Stimulated activated CD4-positive, alpha-beta T cell treated with anti-CD3 and anti-CD28 coated beads, Interleukin-15, amount 100 ng/mL, for 48 hours (primary cell): ENCODE measurements around the gene SPTSSA.
"Not testable (repeated sequence)": the region's sequence is repeated elsewhere in the genome, so short reads cannot be mapped to it uniquely, and the experiment has no call there.

ENCODE experiments used
- DNase-seq, 2 donors: peaks; one replicate each; pipeline ENCODE4 v3.0.0-alpha.2; 2020; ENCODE audit warnings: low read depth in 2 of 2

SPTSSA gene

DNA sequence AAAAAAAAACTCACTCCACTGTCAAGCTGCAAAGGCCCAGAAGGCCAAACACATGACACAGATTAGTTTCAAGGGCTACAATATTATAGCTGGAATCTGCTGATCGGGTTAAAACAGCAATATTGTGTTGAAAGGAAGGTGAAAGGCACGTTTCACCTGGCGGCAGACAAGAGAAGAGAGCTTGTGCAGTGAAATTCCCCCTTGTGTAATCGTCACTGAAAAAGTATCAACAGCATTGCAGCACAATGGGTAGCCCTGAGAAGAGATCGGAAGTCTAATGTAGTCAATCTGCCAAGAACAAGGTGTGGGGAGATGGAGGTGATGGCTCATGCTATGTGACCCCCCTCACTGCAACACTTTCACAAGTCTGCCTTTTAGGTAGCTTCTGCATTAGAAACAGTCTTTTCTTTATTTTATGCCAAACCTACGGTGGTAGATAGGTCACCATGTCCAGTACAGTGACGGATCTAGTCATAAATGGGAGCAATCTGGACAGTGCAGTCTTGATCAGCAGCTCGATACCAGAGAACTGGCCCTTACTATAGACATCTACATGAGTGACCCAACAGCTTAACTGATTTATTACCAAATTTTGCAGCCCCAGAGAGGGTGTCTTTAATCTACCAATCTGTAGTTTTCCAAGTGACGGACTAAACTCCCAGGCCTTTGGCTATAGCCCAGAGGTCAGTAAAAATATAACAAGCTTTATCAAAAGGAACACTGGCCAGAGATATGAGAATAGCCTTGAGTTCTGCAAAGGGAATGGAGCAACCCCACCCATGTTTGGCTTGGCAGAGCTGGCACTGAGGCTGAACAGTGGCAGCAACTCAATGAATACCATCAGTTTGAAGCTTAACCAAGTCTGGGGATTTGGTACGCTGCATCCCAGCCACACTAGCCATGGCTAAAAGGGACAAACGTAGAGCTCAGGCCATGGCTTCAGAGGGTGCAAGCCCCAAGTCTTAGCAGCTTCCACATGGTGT is 35.4 kb downstream of the SPTSSA start:
- DNase-seq, result no peak

DNA sequence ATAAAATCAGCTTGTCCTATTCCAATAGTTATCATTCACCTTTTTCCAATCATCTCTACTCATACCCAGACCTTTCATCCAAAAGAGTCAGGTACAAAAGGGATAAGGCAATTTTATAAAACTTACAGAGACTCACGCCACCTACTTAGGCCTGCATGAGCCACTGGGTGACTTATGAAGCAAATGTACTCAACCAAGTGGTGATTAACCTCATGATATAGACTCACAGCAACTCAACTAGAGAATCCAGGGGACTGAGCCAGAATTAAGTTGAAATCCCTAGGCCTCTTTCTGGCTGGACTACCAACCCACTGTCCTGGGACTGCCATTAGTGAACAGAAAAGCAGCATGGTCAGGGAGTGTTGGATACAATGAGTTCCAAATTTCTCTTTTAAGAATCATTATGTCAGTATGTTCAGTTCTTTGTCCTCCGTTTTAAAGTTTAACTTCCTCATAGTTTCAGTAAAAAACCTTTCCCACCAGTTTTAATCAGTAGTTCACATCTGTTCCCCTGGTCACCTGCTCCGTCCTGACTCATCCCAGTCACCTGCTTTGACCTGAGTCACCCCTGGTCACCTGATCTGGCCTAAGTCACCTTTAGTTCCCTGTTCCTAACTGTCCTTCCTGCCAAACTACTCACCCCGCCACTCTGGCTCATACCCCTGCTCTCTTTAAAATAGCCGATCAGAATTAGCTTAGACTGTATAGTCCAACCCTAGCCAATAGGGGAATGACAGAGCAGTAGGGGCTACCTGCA is 36.8 kb downstream of the SPTSSA start:
- DNase-seq, result no peak

DNA sequence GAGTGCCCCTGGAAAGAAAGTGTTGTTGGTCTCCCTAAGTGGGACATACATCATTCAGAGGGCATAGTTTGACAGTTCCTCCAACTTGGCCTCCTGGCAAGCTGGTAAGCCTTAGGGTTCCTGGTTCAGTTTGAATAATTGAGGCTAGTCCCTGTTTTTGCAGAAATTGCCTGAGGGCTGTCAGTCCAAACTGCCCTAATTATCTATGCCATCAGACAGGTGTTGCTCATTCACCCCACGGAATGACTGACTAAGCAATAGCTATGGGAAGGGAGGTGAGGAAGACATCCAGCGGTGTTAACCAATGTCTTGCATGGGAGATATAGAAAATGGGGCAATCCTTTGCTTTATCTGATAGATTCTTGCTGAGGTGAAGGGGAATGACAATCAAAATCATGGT is 37.6 kb downstream of the SPTSSA start:
- no peak for DNase-seq

DNA sequence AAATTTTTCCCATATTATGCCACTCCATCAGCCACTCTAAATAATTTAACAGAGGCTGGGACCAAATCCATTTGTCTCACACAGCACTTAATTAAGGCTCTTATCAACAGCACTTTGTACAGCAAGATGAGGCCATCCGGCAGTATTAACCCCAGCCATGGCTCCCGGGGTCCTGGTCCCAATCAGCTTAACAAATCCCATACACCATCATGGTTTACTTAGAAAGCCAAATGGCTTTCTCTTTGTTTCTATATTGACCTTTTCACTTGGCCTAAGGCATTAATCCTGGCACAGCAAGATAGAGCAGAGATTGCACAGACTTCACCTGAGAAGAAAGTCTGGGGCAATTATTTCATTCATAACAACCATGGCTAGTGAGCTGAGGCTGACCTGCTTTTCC is 38.6 kb downstream of the SPTSSA start:
- DNase-seq, result no peak

DNA sequence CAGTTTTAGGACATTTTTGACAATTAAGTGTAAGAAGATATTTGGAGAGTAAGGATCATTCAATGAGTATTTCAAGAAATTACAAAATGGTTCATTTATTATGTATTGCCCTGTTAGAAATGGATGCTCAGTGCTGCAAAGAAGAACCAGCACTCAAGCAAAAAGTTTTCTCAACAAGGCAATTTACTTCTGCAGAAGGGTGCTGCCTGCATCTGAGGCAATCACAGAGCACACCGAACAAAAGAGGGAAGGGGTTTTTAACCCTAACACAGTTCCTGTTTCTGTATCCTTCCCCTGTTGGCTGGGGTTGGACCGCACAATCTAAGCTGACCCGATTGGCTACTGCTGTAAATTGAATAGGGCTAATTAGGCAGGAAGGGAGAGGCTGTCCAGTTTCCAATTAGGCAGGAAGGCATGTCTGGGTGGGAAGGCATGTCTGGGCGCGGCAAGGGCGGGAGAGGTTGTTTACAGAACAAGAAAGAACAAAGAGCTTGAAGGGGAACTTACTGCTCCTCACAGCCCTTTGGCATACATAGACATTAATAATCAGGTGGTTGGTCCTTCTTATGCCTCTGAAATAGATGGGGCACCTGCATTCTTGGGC is 41.4 kb downstream of the SPTSSA start:
- DNase-seq, result no peak

DNA sequence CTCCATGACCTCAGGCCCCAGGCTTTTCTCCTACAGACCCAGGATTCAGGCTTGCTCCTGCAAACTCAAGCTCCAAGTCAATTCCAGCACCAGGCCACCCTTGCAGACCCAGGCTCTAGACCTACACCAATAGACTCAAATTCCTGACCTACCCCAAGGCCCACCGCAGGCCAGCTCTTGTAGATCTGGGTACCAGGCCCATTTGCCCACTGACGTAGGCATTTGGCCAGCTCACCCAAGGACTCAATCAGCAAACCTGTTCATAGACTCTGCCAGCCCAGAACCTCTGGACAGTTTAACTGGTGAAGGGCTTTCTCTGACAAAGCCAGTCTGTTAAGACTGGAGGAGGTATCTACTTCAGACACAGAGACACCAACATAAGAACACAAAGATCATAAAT is 52.3 kb downstream of the SPTSSA start:
- DNase-seq, result no peak

DNA sequence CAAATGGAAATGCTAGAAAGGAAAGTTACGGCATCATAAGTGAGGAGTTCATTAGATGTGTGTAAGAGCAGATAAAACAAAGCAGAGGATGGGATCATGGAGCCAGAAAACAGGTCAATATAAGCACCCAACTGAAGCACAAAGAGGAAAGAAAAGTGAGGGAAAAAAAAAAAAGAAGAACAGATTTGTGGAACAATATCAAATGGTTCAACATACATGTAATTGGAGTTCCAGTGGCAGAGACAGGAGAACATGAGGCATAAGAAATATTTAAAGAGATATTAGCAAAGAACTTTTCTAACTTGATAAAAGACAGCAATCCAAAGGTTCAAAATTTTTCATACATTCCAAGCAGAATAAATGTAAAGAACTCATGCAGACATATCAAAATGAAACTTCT is 54.1 kb downstream of the SPTSSA start:
- DNase-seq, result no peak

DNA sequence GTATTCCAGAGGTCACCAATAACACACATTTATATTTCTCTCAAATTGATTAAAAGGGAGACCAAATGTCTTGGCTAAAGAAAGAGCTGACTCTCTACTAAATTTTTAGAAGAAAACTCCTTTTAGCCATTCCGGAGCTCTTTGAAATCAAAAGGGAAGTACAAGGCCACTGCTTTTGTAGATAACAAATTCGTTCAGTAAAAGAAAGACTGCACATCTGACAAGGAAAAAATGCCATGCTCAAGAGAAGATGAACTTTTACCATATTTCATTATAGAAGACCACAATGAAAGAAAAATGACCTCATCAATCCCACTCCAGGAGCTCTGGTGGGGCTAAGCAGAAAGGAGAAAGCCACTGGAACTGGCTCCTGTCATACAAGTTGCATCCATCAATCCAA is 57.6 kb downstream of the SPTSSA start:
- no peak for DNase-seq

DNA sequence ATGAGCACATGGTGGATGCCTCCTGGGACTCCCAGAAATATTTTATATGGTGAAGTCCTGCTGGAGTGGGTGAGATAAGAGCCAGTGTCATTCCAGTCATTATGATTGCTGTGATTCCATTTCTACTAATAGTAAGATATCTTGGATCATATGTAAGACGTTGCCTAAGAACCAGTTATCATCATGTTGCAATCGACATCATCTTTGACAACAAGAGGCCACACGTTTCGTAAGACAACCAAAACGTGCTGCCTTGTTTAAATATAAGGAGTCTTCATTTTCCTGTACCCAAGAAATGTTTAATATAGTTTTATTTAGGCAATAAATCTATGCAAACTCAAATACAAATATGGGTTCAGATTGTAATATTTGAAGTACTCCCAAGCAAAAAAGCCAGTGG is 58.4 kb downstream of the SPTSSA start:
- DNase-seq, result no peak

DNA sequence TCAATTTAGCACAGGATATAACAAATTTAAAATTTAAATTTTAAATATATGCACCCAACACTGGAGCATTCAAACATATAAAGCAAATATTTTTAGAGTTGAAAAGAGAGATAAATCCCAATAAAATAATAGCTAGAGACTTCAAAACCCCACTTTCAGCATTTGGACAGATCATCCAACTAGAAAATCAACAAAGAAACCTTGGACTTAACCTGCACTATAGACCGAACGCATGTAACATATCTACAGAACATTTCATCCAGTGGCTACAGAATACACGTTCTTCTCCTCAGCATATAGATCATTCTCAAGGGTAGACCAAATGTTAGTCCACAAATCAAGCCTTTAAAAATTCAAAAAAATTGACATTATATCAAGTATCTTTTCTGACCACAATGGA is 64.0 kb downstream of the SPTSSA start:
- no peak for DNase-seq

DNA sequence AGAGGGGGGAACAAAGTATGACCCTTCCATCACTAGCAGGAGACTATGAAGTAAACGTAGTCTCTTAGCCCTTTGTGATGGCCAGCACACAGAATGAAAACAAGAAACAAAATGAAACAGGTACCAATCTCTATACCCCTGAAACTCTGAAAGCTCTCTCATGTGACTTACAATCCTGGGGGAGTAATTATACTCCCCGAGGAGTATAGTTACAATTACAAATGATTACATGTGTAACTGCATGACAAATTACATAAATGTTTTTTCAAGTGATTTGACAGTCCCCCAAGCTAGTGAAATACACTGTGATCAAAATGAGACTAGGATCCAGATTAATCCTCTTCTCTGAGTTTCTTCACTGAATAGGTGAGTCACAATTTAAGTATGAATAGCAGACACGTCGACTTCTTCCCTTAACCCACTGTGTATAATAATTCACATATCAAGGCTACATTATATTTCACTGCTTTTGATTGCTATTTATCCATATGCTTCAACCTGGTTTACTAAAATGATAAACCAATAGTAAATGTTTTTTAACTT is 74.0 kb downstream of the SPTSSA start:
- no peak for DNase-seq

DNA sequence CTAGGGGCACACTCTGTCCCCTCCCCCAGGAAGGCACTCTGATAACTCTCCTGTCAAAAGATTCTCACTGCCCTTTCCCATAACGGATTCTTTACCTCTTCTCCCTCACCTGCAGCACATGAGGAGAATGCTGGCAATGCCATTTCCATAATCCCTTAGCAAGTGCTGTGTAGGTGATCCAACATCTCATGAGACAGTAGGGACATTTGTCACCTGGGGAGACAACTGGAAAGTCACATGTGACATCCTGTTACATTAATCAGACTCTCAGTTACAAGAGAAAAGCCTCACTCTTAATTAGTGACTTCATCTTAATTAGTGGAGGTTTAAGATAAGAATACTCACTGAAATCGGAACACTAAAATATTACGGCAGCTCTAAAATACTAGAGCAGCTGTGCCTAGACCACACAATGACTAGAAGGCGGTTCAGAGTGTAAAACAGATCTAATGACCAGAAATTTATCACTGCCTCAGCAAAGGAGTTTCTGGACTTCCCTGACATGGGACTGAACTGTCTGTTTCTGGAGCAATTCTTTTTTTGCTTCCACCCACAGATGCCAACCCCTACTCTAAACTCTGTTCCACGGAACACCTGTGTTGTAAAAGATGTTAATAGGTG is 75.1 kb downstream of the SPTSSA start:
- DNase-seq, result no peak

DNA sequence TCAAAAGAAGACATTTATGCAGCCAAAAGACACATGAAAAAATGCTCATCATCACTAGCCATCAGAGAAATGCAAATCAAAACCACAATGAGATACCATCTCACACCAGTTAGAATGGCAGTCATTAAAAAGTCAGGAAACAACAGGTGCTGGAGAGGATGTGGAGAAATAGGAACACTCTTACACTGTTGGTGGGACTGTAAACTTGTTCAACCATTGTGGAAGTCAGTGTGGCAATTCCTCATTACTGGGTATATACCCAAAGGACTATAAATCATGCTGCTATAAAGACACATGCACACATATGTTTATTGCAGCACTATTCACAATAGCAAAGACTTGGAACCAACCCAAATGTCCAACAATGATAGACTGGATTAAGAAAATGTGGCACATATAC is 76.2 kb downstream of the SPTSSA start:
- DNase-seq, result not testable (repeated sequence)

DNA sequence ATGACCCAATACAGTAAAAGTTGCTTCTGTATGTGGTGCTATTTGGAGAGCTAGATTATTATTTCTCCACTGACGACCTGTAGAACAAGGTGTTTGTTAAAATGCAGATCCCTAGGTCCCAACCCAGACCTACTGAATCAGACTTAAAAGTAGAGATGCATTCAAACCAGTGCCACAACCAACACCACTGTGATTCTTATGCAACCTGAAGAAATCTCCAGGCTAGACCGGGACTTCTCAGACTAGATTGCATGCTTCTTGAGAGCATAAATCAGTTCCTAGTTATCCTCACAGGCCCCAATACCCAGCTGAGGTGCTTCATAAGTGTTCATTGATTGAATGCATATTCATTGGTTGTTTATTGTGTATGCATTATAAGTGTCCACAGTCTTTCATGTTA is 78.2 kb downstream of the SPTSSA start:
- DNase-seq, result no peak
